T-helper 2 cell treated with Interferon-gamma antibody and Interleukin-4, amounts not matched to agents 5 μg/mL and 100 μg/mL, for 36 hours (primary cell): Measurements from ENCODE around the gene C17orf78.
"Not testable (repeated sequence)": the region's sequence is repeated elsewhere in the genome, so short reads cannot be mapped to it uniquely, and the experiment has no call there.

Source experiments
- DNase-seq: peaks from one replicate; pipeline ENCODE4 v3.0.0; 2021; ENCODE audit warnings: low spot score
- H3K27ac Mint-ChIP-seq: one replicate; pipeline ENCODE4 v1.8.0; 2021; ENCODE audit warnings: mild to moderate bottlenecking, mixed read lengths
- H3K27me3 Mint-ChIP-seq: one replicate; pipeline ENCODE4 v1.8.0; 2021; ENCODE audit warnings: low read depth, mixed read lengths
- H3K36me3 Mint-ChIP-seq: one replicate; pipeline ENCODE4 v1.8.0; 2021; ENCODE audit warnings: low read depth, mixed read lengths
- H3K4me1 Mint-ChIP-seq: one replicate; pipeline ENCODE4 v1.8.0; 2021; ENCODE audit warnings: low read depth, mixed read lengths
- H3K4me3 Mint-ChIP-seq: one replicate; pipeline ENCODE4 v1.8.0; 2022; ENCODE audit warnings: mild to moderate bottlenecking, moderate library complexity, mixed read lengths
- H3K9me3 Mint-ChIP-seq: one replicate; pipeline ENCODE4 v1.8.0; 2021; ENCODE audit warnings: mixed read lengths

C17orf78 gene

DNA sequence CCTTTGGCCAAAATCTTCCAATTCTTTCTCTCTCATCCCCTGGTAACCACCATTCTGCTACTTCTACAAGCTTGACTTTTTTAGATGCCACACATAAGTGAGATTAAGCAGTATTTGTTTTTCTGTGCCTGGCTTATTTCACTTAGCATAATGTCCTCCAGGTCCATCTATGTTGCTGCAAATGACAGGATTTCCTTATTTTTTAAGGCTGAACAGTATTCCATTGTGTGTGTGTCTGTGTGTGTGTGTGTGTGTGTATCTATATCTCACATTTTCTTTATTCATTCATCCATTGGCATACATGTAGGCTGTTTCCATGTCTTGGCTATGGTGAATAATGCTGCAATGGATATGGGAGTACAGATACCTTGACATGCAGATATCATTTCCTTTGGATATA lies 24.7 kb downstream of the C17orf78 start:
- Mint-ChIP-seq H3K4me3 (no peak overlapping the region), H3K27ac (no peak overlapping the region), H3K36me3 (peaks cover 23% of the 10 kb centered on the region), H3K27me3 (no peaks in the 10 kb centered on the region), H3K4me1 (peaks cover 29% of the 10 kb centered on the region), H3K9me3 (no peaks in the 10 kb centered on the region)
- no peak for DNase-seq

DNA sequence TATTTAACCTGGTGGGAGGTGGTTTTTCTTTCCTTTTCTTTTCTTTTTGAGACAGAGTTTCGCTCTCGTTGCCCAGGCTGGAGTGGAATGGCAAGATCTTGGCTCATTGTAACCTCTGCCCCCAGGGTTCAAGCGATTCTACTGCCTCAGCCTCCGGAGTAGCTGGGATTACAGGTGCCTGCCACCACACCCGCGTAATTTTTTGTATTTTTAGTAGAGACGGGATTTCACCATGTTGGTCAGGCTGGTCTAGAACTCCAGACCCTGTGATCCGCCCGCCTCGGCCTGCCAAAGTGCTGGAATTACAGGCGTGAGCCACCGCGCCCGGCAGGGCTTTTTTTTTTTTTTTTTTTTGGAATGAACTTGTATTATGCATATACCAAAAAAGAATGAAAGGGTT lies 29.7 kb downstream of the C17orf78 start:
- peak overlapping the region; percentile 97 for H3K27ac Mint-ChIP-seq
- not testable (repeated sequence) for H3K9me3 Mint-ChIP-seq, H3K27me3 Mint-ChIP-seq, DNase-seq
- H3K4me1 Mint-ChIP-seq: peaks cover 43% of the 10 kb centered on the region
- H3K4me3 Mint-ChIP-seq: peak overlapping the region; percentile 97
- H3K36me3 Mint-ChIP-seq: peaks cover 40% of the 10 kb centered on the region

DNA sequence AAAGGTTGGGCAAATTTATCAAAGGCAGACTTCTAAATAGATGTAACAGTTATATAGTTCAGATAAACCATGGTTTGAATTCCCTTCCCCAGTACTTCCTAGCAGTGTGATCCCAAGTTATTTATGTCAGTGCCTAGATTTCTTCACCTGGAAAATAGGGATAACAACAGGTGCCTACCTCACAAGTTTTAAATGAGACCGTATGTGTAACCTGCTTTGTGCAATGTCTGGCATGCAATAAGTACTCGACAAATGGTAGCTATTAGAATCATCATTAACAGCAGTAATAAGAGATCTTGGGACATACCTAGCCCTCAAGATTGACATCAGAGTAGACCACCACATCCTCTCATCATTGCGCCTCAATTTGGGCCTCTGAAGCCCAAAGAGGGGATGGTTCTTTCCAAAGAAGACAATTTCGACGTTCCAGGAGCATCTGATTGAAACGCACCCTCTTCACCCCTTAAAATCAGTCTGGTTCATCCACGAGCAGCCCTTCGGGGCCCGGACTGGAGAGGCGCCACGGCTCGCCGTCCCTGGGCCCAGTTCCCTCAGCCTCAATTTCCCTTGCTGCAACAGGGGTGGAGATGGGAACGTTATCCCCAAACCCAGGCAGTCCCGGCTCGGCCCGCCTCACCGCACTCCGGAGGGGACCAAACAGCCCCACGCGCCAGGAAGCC lies 30.3 kb downstream of the C17orf78 start:
- Mint-ChIP-seq H3K27ac (peak overlapping the region; percentile 97), H3K4me1 (peaks cover 44% of the 10 kb centered on the region), H3K9me3 (no peaks in the 10 kb centered on the region), H3K4me3 (peak overlapping the region; percentile 97), H3K27me3 (no peaks in the 10 kb centered on the region), H3K36me3 (peaks cover 46% of the 10 kb centered on the region)
- no peak for DNase-seq

DNA sequence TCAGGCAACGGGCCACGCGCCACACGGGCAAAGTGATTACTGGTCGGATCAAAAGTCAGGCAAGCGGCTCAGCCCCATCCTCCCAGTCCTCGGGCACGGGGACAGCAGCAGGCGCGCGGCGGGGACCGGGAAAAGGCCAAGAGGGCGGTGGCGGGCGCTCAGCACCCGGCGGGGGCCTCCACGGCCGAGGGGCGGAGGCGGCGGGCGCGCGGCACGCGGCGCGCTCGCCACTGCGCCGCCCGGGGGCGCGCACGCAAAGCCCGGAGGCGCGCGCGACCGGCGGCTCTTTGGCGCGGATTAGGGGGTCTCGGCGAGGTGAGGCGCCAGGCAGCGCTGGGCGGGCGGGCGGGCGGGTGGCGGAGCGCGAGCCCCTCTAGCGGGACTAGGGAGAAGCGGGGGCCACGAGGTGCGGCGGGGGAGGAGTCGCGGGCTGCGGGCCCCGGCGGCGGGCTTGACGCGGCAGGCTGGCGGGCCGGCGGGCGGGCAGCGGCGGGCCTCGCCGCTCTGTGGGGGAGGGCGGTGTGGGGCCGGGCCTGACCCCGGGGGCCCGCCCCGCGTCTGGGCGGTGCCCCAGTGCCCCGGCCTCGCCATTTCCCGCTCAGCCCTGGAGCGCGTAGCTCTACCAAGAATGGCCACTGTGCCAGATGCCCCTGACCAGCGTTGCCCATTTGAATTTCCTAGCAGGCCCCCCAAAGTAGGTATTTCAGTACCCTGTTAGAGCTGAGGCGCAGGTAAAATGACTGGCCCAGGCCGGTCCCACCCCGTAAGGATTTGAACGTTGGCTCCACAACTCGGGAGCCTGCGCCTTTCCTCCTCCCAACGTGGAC lies 31.1 kb downstream of the C17orf78 start, which contains the start of the genes ACACA and TADA2A:
ACACA (minus strand) TSS at position 202 of the 827 bp plus-strand sequence. CDS start 537 bp downstream, outside the sequence.
TADA2A (plus strand) TSS at position 252 of the 827 bp plus-strand sequence. CDS start 4,480 bp downstream, outside the sequence.
- Mint-ChIP-seq H3K27ac (peak within 1 kb of the TSS; percentile 97), H3K27me3 (no peaks in the 10 kb centered on the region), H3K36me3 (peaks cover 51% of the 10 kb centered on the region), H3K9me3 (no peaks in the 10 kb centered on the region), H3K4me1 (peaks cover 47% of the 10 kb centered on the region), H3K4me3 (peak within 1 kb of the TSS; percentile 97)
- peak; percentile 84 for DNase-seq

DNA sequence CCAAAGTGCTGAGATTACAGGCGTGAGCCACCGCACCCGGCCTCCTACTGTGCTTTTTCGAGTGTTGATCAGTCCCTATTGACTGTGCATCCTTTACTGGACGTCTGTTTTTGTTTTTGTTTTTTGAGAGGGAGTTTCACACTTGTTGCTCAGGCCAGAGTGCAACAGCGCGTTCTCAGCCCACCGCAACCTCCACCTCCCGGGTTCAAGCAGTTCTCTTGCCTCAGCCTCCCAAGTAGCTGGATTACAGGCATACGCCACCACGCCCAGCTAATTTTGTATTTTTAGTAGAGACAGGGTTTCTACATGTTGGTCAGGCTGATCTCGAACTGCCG lies 32.3 kb downstream of the C17orf78 start:
- not testable (repeated sequence) for H3K27me3 Mint-ChIP-seq, H3K9me3 Mint-ChIP-seq, DNase-seq
- H3K27ac Mint-ChIP-seq: peak overlapping the region; percentile 95
- peaks cover 41% of the 10 kb centered on the region for H3K4me1 Mint-ChIP-seq
- H3K36me3 Mint-ChIP-seq: peaks cover 52% of the 10 kb centered on the region
- peak overlapping the region; percentile 92 for H3K4me3 Mint-ChIP-seq

DNA sequence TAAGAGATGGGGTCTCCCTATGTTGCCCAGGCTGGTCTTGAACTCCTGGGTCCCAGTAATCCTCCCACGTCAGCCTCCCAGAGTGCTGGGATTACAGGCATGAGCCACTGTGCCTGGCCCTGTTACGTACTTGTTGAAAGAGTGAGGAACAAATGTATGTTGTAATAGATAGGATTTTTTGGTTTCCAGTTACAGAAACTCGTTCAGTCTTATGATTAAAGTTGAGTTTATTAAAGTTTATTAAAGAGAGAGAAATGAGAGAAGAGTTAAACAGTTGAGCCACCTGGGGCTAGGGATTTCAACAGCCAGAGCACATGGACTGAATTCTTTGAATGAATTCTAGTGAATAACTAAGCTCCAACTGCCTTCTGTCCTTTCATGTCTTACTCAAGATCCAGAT lies 34.6 kb downstream of the C17orf78 start:
- H3K27ac Mint-ChIP-seq: peak overlapping the region; percentile 11
- no peaks in the 10 kb centered on the region for H3K27me3 Mint-ChIP-seq
- peaks cover 32% of the 10 kb centered on the region for H3K4me1 Mint-ChIP-seq
- H3K9me3 Mint-ChIP-seq: no peaks in the 10 kb centered on the region
- H3K4me3 Mint-ChIP-seq: no peak overlapping the region
- DNase-seq: no peak
- H3K36me3 Mint-ChIP-seq: peaks cover 55% of the 10 kb centered on the region

DNA sequence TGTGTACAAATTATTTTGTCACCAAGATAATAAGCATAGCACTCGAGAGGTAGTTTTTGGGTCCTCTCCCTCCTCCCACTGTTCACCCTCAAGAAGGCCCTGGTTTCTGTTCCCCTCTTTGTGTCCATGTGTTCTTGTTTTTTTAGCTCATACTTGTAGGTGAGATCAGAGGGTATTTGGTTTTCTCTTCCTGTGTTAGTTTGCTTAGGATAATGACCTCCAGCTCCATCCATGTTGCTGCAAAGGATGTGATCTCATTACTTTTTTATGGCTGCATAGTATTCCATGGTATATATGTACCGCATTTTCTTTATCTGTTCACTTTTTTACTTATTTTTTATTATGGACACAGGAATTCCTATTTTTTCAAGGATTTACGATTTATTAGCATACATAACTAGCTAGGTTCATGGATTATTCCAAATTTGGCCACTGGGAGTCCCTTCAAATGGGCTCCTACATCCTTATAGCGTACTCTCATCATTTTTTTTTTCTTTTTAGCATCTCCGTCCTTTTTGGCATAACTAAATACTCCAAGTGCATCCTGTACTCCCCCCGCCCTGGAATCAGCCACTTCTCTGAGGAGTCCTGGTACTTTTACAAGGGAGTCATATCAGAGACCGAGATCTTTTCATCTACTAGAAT lies 38.2 kb downstream of the C17orf78 start:
- peaks cover 54% of the 10 kb centered on the region for H3K36me3 Mint-ChIP-seq
- DNase-seq: no peak
- no peaks in the 10 kb centered on the region for H3K9me3 Mint-ChIP-seq
- no peak overlapping the region for H3K27ac Mint-ChIP-seq
- H3K4me1 Mint-ChIP-seq: peaks cover 15% of the 10 kb centered on the region
- H3K27me3 Mint-ChIP-seq: no peaks in the 10 kb centered on the region
- H3K4me3 Mint-ChIP-seq: no peak overlapping the region

DNA sequence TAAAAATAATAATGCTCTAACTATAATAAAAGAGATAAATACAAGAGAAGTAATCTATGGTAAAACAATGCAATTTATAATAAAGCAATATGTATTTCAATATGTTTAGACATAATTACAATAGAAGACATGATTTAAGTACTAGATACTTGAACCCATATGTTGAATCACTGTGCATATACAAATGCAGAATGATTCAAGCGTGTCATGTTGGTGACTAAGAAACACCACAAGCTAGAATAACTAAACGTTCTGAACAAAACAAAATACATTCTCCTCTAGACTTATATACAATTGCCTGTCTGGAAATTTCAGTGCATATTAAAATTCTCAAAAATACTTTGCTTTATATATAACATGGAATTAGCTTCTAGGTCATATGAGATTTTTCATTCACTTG lies 42.1 kb downstream of the C17orf78 start:
- DNase-seq: no peak
- H3K27ac Mint-ChIP-seq: no peak overlapping the region
- peaks cover 8% of the 10 kb centered on the region for H3K4me1 Mint-ChIP-seq
- peaks cover 43% of the 10 kb centered on the region for H3K36me3 Mint-ChIP-seq
- H3K27me3 Mint-ChIP-seq: no peaks in the 10 kb centered on the region
- H3K4me3 Mint-ChIP-seq: no peak overlapping the region
- no peaks in the 10 kb centered on the region for H3K9me3 Mint-ChIP-seq

DNA sequence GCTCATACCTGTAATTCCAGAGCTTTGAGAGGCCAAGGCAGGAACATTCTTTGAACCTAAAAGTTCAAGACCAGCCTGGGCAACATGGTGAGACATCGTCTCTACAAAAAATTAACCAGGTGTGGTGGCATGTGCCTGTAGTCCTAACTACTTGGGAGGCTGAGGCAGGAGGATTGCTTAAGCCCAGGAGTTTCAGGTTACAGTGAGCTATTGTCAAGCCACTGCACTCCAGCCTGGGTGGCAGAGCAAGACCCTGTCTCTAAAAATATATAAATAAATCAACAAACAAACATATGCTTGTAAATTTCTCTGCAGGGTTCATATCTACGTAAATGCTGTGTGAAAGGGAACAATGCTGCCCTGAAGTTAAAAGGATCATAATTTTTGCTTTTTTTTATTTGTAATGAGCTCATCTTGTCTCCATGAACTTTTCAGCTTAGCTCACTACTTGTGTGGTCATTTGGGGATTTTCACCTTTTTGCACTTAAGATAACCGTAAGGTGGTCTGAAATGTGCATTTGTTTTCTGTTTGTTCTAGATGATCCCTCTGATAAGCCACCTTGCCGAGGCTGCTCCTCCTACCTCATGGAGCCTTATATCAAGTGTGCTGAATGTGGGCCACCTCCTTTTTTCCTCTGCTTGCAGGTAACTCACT lies 47.3 kb downstream of the C17orf78 start:
- Mint-ChIP-seq H3K9me3 (no peaks in the 10 kb centered on the region), H3K4me1 (no peaks in the 10 kb centered on the region), H3K4me3 (no peak overlapping the region), H3K27me3 (no peaks in the 10 kb centered on the region), H3K27ac (no peak overlapping the region), H3K36me3 (peaks cover 41% of the 10 kb centered on the region)
- no peak for DNase-seq

DNA sequence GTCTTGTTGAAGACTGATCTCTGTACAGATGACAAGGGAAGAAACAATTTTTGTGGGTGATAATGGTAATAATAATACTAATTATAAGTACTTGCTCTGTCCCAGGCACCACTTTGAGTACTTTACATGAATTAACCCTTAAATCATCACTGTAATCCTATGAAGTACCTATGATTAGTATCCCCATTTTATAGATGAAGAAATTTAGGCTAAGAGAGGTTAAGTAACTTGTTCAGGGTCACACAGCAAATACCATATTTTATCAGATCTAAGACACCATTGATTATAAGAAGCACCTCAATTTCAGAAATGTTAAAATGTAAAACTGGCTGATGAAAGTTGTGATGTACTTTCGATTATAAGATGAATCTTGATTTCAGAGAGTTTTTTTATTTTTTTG lies 49.5 kb downstream of the C17orf78 start:
- Mint-ChIP-seq H3K36me3 (peaks cover 41% of the 10 kb centered on the region), H3K4me3 (no peak overlapping the region), H3K27me3 (no peaks in the 10 kb centered on the region), H3K27ac (no peak overlapping the region), H3K4me1 (peaks cover 9% of the 10 kb centered on the region), H3K9me3 (no peaks in the 10 kb centered on the region)
- no peak for DNase-seq

DNA sequence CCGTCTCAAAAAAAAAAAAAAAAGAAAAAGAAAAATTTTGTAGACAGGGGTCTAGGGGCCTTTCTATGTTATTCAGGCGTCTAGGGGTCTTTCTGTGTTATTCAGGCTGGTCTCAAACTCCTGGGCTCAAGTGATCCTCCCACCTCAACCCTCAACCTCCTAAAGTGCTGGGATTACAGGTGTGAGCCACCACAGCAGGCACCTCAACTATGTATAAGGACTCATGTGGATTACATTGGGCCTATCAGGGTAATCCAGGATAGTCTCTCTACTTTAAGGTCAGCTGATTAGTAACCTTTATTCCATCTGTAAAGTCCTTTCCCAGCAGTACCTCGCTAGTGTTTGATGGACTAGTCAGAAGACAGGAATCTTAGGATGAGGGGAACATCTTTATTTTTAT lies 53.3 kb downstream of the C17orf78 start:
- Mint-ChIP-seq H3K27me3 (no peaks in the 10 kb centered on the region), H3K4me1 (peaks cover 23% of the 10 kb centered on the region), H3K27ac (peak overlapping the region; percentile 93), H3K9me3 (no peaks in the 10 kb centered on the region), H3K4me3 (no peak overlapping the region), H3K36me3 (peaks cover 45% of the 10 kb centered on the region)
- no peak for DNase-seq

DNA sequence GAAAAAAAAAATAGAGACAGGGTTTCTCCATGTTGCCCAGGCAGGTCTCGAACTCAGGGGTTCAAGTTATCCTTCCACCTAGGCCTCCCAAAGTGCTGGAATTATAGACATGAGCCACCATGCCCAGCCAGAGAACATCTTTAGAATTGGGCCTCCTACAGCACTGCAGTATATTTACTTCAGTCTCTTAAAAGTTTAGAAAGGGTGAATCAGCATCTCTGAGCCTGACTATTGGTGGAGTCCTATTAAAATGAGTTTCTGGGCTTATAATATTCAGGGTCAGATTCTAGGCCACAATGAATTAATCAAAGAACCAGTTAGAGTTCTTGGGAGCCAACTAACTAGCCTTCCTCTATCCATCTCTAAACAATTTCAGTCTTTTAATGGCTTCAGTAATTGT lies 53.7 kb downstream of the C17orf78 start:
- Mint-ChIP-seq H3K36me3 (peaks cover 47% of the 10 kb centered on the region), H3K9me3 (no peaks in the 10 kb centered on the region), H3K4me3 (peak overlapping the region; percentile 69), H3K27me3 (no peaks in the 10 kb centered on the region), H3K27ac (peak overlapping the region; percentile 93), H3K4me1 (peaks cover 23% of the 10 kb centered on the region)
- no peak for DNase-seq

DNA sequence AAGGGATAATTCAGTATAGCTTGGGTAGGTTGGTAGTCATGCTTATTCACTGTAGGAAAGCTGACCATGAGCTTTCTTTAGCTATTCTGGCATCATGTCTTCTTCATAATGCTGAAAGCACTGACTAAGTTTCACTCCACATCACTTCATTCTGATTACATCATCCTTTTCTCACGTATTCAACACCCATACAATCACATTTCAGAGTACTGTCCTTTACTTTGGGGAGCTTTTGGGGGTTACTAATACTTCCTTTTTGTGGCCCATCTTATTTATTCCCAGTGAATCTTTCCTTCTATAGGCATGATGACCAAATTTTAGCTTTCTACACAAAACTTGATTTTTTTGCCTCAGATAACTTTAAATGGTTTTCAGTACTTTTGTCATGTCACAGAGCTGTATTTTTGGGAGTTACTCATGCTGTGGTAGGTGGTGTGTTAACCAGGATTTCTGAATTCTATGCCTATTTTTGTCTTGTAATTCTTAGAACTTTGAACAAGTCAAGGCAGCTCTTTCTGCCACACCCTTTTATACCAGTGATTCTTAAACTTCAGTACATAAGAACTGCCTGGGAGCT lies 54.4 kb downstream of the C17orf78 start:
- no peaks in the 10 kb centered on the region for H3K9me3 Mint-ChIP-seq
- peak overlapping the region; percentile 93 for H3K27ac Mint-ChIP-seq
- peaks cover 46% of the 10 kb centered on the region for H3K36me3 Mint-ChIP-seq
- DNase-seq: no peak
- no peaks in the 10 kb centered on the region for H3K27me3 Mint-ChIP-seq
- H3K4me3 Mint-ChIP-seq: peak overlapping the region; percentile 69
- peaks cover 23% of the 10 kb centered on the region for H3K4me1 Mint-ChIP-seq
